Measurements from ENCODE around the gene IFIH1.

Gene IFIH1

DNA sequence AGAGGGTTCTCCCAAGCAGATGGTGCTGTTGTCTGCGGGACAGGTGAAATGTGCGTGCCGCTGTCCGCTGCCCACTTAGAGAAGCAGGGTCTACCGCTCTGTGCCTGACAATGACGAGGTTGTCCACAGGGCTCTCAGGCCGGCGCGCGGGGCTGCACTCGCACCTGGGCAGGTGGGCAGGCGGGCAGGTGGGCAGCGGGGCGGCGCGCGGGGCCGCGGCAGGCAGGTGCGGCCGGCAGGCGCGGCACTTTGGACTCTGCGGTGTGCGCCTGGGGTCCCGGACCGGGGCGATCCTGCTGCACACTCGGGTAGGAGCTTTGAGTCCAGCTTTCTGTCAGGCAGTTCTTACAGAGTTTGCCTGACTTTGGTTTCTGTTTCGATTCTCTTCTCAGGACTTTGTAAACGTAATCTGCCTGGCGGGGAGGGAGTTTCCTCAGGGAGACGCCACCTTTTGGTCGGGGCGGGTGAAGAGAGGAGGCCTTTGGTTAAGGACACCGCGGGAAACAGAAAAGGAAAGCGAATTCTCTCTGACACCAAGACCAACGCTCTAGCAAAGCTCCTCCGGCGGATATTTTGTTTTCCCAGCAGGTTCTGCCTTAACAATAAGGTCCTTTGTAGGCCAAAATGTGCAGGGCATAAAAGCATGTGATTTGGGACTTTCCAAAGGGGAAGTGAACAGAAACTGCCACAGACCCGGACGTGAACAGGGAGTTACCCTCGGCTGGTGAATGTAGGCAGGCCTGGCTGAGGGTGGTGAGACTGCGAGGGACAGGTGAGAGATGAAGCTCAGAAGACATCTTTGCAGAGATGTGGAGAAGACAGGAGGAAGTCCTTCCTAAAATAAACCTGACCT, at the start of gene IFIH1:
IFIH1 (minus strand) TSS at position 357 of the 853 bp plus-strand sequence. CDS start 377 bp downstream, outside the sequence.
- peak; percentile 94 for DNase-seq

- no peak for DNase-seq
Measured at GRCh38 chr2:162365392-162365791, 46.9 kb upstream of the IFIH1 start.

GRCh38 chr2:162344617-162344950, 26.1 kb upstream of the IFIH1 start:
- no peak for DNase-seq

GRCh38 chr2:162343824-162344616, 25.5 kb upstream of the IFIH1 start, which contains the start of gene GCA:
Gene GCA, plus strand, starts transcription at chr2:162344132. Its CDS starts 117 bp downstream, at chr2:162344249.
- DNase-seq, result peak; percentile 93

- DNase-seq, result no peak
Measured at GRCh38 chr2:162343492-162343823, 25.0 kb upstream of the IFIH1 start.

DNA sequence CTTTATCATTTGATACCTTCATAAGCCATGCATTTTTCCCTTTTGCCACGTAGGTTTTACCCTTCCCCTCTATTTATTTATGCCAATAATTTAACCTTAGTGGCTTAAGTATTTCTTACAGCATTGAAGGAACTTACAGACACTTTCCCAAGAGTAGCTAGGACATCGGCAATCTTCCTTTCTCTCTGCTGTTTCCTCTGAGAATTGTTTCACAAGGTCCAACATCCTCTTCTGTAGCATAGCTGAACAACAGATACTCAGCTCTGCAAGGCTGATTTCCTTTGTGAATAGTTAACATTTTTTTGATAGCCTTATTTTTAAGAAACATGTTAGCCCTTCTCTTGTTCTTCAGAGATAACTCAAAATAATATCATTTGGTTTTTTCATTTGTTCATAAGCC, 24.4 kb upstream of the IFIH1 start:
- DNase-seq, result no peak

DNA sequence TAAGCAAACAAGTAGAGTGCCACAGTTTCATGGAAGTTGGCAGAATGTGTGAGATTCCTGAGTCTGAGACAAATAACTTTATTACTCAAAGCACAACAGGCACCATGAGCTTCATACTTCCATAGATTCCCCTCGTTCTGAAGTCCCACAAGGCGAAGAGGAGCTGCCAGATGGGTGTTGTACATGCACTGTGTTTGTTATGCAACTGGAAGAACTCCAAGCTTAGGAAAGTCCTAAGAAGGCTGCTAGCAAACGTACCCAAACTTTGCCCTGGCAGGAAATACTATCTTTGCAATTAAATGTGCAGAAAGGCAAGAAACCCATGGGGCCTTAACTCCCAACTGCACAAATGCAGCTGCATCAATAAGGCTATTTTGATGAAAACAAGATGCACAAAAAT, 23.8 kb upstream of the IFIH1 start:
- no peak for DNase-seq

GRCh38 chr2:162340822-162341221, 22.3 kb upstream of the IFIH1 start:
- no peak for DNase-seq

GRCh38 chr2:162337868-162338267, 19.4 kb upstream of the IFIH1 start:
- DNase-seq, result no peak

DNA sequence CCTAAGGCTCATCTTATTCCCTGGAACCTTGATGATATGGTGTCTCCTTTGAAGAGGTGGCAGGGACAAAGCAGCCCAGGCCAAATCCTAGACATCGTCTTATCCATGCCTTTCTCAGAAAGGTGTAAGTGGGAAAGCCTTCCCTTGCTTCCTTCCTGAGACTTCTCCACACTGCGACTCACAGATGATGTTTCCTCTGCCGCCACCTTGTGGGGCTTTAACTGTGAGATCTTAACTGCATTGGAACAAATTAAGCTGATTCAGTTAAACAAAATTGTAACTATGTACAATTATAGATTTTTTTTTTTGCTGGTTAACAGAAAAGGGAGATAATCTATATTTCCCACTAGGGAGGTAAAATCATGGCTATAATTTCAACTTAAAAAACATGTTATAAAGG, 15.5 kb upstream of the IFIH1 start:
- peak; percentile 45 for DNase-seq

GRCh38 chr2:162330881-162331280, 12.4 kb upstream of the IFIH1 start:
- no peak for DNase-seq

GRCh38 chr2:162328424-162329157, 10.1 kb upstream of the IFIH1 start:
- DNase-seq, result no peak

DNA sequence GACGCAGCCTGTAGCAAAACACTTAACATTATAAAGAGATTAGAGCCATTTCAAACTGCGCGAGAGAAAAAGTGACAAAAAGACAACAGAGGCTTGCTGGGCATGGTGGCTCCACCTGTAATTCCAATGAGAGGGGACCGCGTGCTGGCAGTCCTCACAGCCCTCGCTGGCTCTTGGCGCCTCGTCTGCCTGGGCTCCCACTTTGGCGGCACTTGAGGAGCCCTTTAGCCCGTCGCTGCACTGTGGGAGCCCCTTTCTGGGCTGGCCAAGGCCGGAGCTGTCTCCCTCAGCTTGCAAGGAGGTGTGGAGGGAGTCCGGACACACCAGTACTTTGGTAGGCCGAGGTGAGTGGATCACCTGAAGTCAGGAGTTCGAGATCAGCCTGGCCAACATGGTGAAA, 9.3 kb upstream of the IFIH1 start:
- DNase-seq, result no peak

DNA sequence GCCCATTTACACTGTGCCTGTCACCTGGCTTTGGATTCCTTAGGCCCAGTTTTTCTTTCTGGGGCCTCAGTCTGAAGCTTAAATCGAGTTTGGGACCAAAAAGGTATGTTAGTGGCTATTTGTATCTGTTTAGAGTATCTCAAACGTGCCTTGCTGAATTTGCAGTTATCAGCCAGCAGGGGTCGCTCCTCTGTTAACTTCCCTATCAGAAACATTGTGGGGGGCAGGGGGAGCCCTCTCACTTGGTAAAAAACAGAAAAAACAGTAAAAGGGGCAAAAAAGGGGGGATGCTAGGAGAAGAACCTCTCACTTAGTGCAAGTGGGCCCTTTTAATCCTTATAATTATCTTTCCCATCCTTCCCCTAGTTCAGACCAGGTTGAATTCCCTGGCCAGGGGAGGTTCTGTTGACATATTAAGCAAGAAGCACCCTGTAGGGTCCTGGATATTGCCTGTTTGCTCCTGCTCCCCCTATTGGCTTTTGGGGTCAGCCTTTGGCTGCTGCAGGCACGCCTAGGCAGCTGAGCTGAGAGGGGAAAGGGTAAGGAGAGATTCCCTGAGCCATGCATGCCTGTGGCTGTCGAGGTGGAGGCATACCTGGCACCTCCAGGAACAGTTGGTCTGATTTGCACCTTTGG, 8.8 kb upstream of the IFIH1 start:
- DNase-seq, result peak; percentile 3

- DNase-seq, result no peak
Measured at GRCh38 chr2:162324953-162325352, 6.5 kb upstream of the IFIH1 start.

DNA sequence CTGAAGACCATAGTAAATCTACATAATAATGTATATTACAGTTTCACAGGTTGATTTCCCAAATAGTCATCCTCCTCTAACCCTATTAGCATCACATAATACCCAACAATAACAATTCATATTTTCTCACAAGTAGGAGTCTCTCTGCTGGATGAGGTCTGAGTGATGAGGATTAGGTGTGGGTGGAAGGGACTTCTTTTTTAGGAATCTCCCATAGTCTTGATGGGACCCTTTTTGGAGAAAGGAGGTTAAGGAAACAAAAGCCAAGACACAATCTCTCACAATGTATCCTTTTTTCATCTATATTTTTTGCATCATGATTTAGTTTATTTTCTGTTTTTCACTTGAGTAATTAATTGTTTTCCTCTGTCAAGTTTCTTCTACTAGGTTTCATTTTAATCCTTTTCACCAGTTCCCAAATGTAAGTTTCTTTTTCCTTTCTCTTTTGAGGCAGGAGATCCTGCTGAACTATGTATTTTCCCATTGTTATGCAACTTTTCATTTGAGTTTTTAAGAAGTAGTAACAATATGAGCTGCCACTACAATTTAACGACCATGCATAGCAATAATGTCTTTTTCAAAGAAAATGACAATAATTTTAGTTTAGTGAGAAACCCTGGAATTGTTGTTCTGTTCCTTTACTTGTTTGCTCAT, 2.5 kb upstream of the IFIH1 start:
- DNase-seq, result no peak

GRCh38 chr2:162317861-162318327, 590 bp downstream of the IFIH1 start:
- DNase-seq, result peak; percentile 41

DNA sequence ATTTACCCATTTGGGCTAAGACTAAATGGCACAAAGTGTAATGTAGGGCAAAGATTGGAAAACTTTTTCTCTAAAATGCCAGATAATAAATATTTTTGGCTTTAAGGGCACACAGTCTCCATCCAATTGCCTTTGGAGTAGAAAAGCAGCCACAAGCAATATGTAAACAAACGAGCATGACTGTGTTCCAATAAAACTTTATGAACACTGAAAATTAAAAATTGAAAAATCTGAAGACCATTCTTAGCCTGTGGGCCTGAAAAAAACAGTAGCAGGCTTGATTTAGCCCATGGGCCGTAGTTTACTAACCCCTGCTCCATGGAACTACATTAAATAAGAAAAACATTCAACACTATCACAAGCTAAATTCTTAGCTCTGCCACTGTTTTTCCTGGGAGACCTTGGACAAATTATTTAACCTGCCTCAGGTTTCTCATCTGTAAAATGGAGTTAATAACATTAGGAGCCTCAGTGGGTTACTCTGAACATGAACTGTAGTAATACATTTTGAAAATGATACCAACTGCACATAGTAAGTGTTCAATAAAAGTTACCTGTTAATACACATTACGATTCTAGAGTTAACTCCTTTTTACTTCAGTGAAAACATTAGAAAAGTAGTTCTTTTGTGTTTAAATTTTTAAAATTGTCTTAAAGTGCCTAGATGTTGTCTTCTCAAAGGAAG, 1.3 kb downstream of the IFIH1 start:
- peak; percentile 16 for DNase-seq

DNA sequence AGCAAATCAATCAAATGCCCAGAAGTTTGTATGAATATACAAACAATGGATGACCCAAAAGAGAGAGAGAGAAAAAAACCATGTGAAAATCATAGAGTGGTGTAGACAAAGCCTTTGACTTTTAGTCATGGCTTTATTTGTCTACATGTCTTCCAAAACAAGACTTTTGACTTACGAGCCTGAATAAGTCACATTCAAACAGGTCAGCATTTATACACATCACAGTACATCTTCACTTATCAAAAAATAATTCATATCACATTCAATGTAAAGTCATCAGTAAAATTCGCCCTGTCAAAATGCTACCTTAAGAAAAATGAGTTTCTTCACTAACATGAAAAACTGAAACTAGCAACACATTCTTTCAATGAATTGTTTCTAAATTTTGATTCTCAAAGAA, 1.9 kb downstream of the IFIH1 start:
- DNase-seq, result no peak

DNA sequence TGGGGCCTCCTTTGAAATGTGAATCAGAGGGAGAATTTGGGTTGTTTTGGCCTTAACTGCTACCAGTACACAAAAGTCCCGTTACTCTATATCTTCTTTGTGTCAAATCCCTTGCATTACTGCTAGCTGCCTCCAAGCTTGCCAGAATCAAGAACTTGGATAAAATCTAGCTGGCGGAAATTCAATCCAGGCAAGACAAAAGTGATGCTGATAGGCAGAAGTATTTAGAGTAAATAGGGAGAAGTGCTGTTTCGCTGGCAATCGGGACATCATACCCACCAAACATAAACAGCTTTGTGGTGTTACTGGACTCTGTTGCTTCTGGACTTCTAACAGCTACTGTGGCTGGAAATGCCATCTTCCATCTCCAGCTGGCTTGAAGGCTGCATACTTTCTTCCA, 2.5 kb downstream of the IFIH1 start:
- peak; percentile 13 for DNase-seq

DNA sequence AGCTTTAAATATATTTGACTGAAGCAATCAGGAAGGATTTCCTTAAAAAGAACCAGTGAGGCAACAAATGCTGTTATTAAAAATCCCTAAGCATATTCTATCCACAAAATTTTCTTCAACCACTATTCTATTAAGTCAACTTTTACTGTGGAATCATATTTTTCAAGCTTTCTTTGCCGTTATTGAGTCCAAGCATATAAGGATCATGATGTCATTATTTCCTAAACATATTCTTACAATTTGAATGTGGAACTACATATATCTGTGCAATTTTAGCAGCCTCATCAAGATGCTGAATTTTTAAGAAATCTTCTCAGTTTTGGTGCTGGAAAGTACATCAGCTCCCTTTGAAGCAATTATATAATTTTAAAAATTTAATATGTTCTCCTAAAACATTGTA, 5.6 kb downstream of the IFIH1 start:
- DNase-seq, result no peak

Data from EL (cell line).